Measurements from ENCODE around the gene LATS2.

Gene LATS2

DNA sequence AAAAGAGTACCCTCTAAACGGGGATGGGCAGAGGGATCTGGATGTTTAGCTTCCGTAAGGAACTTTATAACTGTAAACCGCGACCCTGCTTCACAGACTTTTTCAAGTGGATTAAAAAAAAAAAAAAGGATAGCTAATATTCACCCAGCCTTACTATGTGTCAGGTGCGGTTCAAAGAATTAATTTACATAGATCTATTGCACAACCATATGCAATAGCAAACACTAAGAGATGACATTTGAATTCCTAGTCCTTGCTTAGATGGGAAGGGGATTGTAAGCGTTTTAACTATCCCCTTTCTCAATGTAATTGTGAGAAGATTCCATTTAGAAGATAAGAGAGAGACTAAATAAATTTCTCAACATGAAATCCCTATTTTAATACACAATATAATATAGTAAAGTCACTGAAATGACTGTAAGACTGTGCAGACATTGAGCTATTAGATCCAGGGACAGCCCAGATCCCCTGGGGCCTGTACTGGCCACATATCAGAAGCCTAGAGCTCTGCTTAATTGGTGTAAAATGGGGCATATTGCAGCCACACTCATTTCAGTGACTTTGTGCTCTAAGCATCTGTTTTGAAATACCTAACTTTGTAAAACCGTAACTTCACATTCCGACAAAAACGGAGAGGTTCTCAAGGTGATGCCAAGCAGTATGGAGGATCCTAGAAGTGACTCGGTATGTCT is 13.6 kb downstream of the LATS2 start:
- DNase-seq (ENCODE audit: low read depth), result no peak

DNA sequence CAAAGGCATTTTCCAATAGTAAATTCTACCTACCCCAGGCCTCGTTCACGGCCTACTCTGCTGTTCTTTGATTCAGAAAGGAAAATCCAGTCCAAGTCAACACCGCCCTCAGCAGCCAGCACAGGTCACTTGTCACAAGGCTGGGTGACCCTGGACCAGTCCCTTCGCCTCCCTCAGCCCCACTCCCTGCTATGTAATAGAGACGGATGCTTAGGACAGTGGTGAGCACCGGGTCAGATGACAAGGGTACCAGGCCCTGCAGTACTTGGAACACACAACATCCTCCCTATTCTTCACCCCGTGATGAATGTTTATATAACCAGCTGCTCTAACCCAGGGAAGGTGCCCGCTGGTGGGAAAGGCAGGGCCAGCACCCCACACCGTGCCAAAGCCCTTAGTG is 14.3 kb downstream of the LATS2 start:
- no peak for DNase-seq (ENCODE audit: low read depth)

GRCh38 chr13:21046203-21046602 is 15.2 kb downstream of the LATS2 start:
- no peak for DNase-seq (ENCODE audit: low read depth)

DNA sequence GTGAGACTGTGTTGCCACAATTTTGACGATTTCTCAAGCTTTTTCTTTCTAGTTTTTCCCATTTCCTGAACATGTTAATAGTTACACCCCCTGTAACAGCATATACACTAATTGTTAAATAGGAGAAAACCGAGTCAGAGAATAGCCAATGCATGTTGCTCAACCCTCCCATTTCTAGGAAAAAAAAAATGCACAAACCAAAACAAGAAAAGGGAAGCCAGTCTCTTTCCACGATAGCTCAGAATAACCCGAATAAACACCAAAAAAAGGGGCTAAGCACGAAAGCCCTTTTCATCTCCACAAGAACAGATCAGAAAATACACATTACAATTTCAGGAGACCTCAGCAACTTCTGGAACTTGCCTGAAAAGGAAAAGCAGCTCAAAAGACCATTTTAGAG is 16.3 kb downstream of the LATS2 start:
- no peak for DNase-seq (ENCODE audit: low read depth)

- DNase-seq (ENCODE audit: low read depth), result peak; percentile 79
Measured at GRCh38 chr13:21043898-21044297, 17.5 kb downstream of the LATS2 start.

- no peak for DNase-seq (ENCODE audit: low read depth)
Measured at GRCh38 chr13:21040120-21040826, 21.1 kb downstream of the LATS2 start.

- no peak for DNase-seq (ENCODE audit: low read depth)
Measured at GRCh38 chr13:21039097-21039800, 22.1 kb downstream of the LATS2 start.

GRCh38 chr13:21037656-21038055 is 23.7 kb downstream of the LATS2 start:
- DNase-seq (ENCODE audit: low read depth), result no peak

DNA sequence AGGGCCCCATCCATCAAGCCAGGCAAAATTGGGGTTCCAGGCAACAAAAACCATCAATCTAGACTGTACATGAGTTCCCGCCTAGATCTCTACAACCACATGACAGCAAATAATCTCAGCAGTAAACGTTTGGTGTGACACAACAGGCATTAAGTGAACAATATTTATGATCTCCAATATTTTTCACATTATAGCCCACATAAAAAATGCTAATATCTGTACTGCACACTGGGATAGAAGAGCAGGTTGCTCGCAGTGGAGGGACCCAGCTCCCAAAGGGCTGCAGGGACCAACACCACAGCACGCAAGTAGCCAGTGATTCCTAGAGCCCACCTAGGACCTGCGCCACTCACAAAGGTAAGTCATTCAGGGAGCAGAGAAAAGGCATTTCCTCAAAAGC is 25.9 kb downstream of the LATS2 start:
- DNase-seq (ENCODE audit: low read depth), result no peak

- DNase-seq (ENCODE audit: low read depth), result no peak
Measured at GRCh38 chr13:21034603-21035191, 26.7 kb downstream of the LATS2 start.

- DNase-seq (ENCODE audit: low read depth), result no peak
Measured at GRCh38 chr13:21033856-21034602, 27.4 kb downstream of the LATS2 start.

GRCh38 chr13:21033212-21033840 is 28.1 kb downstream of the LATS2 start:
- DNase-seq (ENCODE audit: low read depth), result no peak

DNA sequence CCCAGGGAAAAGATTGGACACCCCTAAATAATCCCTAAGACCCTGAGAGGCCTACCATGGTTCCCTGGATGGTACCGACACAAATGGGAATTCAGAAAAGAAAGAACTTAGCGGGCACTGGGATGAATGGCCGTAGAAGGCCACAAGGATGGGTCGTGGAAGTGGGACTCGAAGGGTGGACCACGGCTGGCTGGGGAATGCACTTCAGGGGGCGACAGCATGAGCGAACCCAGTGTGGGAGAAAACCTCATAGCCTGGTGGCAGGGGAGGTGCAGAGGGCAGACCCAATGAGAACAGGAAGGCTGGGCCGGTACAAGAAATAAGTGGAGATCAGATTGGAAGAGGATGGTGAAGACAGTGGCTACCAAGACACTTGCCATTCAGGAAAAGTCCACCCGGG is 28.7 kb downstream of the LATS2 start:
- DNase-seq (ENCODE audit: low read depth), result no peak

DNA sequence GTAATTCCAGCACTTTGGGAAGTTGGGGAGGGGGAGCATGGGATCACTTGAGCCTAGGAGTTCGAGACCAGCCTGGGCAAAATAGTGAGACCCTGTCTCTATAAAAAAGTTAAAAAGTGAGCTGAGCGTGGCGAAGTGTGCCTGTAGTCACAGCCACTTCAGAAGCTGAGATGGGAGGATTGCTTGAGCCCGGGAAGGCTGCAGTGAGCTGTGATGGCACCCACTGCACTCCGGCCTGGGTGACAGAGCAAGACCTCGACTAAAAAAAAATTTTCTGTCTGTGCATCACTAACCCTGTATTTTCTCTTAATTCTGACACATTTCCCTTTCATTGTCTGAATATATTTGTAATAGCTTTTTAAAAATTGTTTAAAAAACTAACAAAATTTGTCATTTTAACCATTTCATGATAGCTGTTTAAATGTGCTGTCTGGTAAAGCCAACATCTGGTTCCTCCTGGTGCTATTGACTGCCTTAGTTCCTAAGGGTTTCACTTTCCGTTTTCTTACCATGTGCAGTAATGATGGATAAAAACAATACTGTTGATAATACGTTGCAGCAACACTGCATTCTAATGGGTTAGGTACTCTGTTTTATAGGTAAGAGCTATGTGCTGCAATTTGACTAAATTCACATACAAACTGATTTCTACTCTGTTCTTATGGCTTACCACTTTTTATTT is 29.7 kb downstream of the LATS2 start:
- DNase-seq (ENCODE audit: low read depth), result no peak

GRCh38 chr13:21025539-21025938 is 35.8 kb downstream of the LATS2 start:
- DNase-seq (ENCODE audit: low read depth), result no peak

GRCh38 chr13:21022056-21022979 is 39.1 kb downstream of the LATS2 start:
- no peak for DNase-seq (ENCODE audit: low read depth)

- no peak for DNase-seq (ENCODE audit: low read depth)
Measured at GRCh38 chr13:21020581-21020980, 40.8 kb downstream of the LATS2 start.

- DNase-seq (ENCODE audit: low read depth), result no peak
Measured at GRCh38 chr13:21020176-21020575, 41.2 kb downstream of the LATS2 start.

- no peak for DNase-seq (ENCODE audit: low read depth)
Measured at GRCh38 chr13:21018220-21018619, 43.2 kb downstream of the LATS2 start.

DNA sequence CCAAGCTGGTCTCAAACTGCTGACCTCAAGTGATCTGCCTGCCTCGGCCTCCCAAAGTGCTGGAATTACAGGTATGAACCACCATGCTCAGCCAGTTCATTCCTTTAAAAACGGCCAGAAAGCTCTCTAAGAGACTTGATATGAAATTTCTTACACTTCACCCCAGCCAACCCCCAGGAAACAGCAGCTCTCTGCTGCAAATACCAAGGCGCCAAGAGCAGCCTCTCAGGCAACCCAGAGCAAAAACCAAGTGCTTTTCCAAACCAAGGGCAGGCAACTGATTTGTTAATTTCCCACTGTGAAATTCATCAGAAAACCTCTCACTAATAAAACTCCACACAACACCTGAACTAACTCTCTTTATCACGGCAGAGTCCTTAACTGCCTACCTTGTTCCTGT is 44.9 kb downstream of the LATS2 start:
- no peak for DNase-seq (ENCODE audit: low read depth)

Measured in stromal cell of bone marrow (primary cell).